Erythroblast (primary cell): Measurements from ENCODE around the gene EFHC1.

Source experiments
- GATA1 ChIP-seq: IDR thresholded peaks from 2 replicates; pipeline ENCODE4 v1.6.1; 2011; ENCODE audit warnings: low read depth, mild to moderate bottlenecking, control low read depth, low read length, moderate library complexity
- POLR2A ChIP-seq: IDR thresholded peaks from 2 replicates; pipeline ENCODE4 v1.6.1; 2011; ENCODE audit warnings: mild to moderate bottlenecking, low read length

DNA sequence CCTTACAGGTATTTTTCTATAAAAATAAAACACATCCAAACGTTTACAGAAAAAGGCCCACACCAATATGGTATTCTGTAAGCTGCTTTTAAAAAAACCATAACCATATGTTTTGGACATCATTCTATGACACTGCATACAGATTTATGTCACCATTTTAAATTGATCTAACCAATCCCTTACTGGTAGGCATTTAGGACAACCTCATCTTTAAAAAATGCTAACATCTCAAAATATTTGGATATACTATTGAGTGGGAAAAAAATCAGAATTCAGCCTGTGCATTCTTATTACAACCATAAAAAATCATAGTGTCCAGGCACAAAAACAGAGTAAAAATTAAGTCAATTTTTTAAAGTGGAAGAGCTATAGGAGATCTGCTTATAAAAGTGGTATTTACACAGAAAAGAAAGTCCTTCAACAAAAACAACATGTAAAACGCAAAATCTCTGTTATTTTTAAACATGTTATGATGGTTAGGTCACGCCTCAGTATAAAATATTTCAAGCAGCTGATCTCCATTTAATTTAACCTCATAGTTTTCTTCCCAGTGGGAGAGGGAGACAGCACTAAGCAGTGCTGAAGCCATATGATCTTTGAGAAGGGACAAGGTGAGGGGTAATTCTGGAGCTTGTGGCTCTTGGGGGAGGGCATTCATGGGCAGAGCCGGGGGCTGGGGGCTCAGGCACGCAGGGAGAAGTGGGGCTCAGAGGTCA lies 135.5 kb downstream of the EFHC1 start:
- TF ChIP-seq POLR2A (no peak), GATA1 (no peak)
